A549 (cell line): ENCODE measurements around the gene BOK. TPM values are rescaled to one million over a fixed set of nuclear protein-coding genes. Genes with fewer than 3 reads are reported as not detected.

Experiments
- ATAC-seq, 2 experiments: fragments of 200-7000 bp in 1 of 2; fragments of >200 bp in 1 of 2; cut with Nextera tagmentation in 1 of 2; cut with Tn5 transposase in 1 of 2; 3 replicates each; pipeline versions ENCODE4 v1.8.0 to v1.9.1; 2018 to 2020; ENCODE audit warnings: mild to moderate bottlenecking in 1 of 2, moderate library complexity in 1 of 2
- CTCF ChIA-PET: fragments of 300-600 bp; sonication (Branson Sonifier 250); formaldehyde crosslinking; extraction: SDS; loops from one replicate; lab custom pipeline; 2021; ENCODE audit warnings: antibody characterized with exemption, inconsistent platforms; lab: Yijun Ruan, JAX
- POLR2A ChIA-PET: fragments of 350-600 bp; formaldehyde crosslinking; extraction: SDS; loops from one replicate; lab custom pipeline; 2021; ENCODE audit warnings: antibody characterized with exemption, inconsistent platforms; lab: Yijun Ruan, JAX
- DNase-seq, 2 experiments: peaks; one replicate each; pipeline versions ENCODE4 v3.0.0 to v3.0.0-alpha.2; 2011 to 2016; ENCODE audit warnings: low read depth in 1 of 2, low spot score in 1 of 2
- FAIRE-seq: peaks from 2 replicates; lab custom pipeline; 2011; peaks lifted over from hg19 to GRCh38; lab: Jason Lieb, UNC
- H3K27ac ChIP-seq, 2 experiments: fragments of >200 bp; sonication (Bioruptor Twin); formaldehyde crosslinking; 3 replicates each; pipeline ENCODE4 v1.5.1; 2016 to 2017
- H3K4me1 ChIP-seq: fragments of >200 bp; sonication (Bioruptor Twin); formaldehyde crosslinking; 3 replicates; pipeline ENCODE4 v1.6.1; 2016
- H3K4me2 ChIP-seq: fragments of >200 bp; sonication (Bioruptor Twin); formaldehyde crosslinking; 3 replicates; pipeline ENCODE4 v1.6.1; 2016
- H3K4me3 ChIP-seq: fragments of >200 bp; sonication (Bioruptor Twin); formaldehyde crosslinking; 3 replicates; pipeline ENCODE4 v1.5.1; 2016
- H3K9me3 ChIP-seq: fragments of >200 bp; sonication (Bioruptor Twin); formaldehyde crosslinking; 3 replicates; pipeline ENCODE4 v1.6.1; 2016
- BHLHE40 ChIP-seq: IDR thresholded peaks from 2 replicates; pipeline ENCODE4 v1.6.1; 2012; ENCODE audit warnings: low read depth, low read length, inconsistent platforms
- CHD4 ChIP-seq: fragments of 200-600 bp; sonication (generic); IDR thresholded peaks from 2 replicates; pipeline ENCODE4 v1.6.1; 2016; ENCODE audit warnings: antibody characterized with exemption, mild to moderate bottlenecking, borderline replicate concordance
- E2F6 ChIP-seq: IDR thresholded peaks from 2 replicates; pipeline ENCODE4 v1.6.1; 2012; ENCODE audit warnings: low read depth, borderline replicate concordance
- FOXS1 ChIP-seq: fragments of 250-450 bp; sonication (Bioruptor Pico); IDR thresholded peaks from 2 replicates; pipeline ENCODE4 v1.5.0; 2020; ENCODE audit warnings: mild to moderate bottlenecking, moderate library complexity
- HDAC2 ChIP-seq: fragments of 200-600 bp; sonication (generic); IDR thresholded peaks from 2 replicates; pipeline ENCODE4 v1.6.1; 2016
- HEYL ChIP-seq: fragments of 250-450 bp; sonication (Bioruptor Pico); IDR thresholded peaks from 2 replicates; pipeline ENCODE4 v1.8.0; 2021; ENCODE audit warnings: mild to moderate bottlenecking, moderate library complexity
- HOXB13 ChIP-seq: fragments of 250-450 bp; sonication (Bioruptor Pico); IDR thresholded peaks from 2 replicates; pipeline ENCODE4 v1.5.0; 2020; ENCODE audit warnings: low read depth, mild to moderate bottlenecking, moderate library complexity
- JUN ChIP-seq, 2 experiments: fragments of >200 bp; sonication (Bioruptor Twin); formaldehyde crosslinking; IDR thresholded peaks; 2 replicates in 1 of 2; 3 replicates in 1 of 2; pipeline ENCODE4 v1.6.1; 2016 to 2017
- KDM1A ChIP-seq: fragments of 200-600 bp; sonication (generic); IDR thresholded peaks from 2 replicates; pipeline ENCODE4 v1.6.1; 2016; ENCODE audit warnings: low read depth, mild to moderate bottlenecking
- KDM5A ChIP-seq: fragments of 200-600 bp; sonication (generic); IDR thresholded peaks from 2 replicates; pipeline ENCODE4 v1.6.1; 2016; ENCODE audit warnings: antibody characterized with exemption, mild to moderate bottlenecking
- MAZ ChIP-seq: fragments of 150-350 bp; IDR thresholded peaks from 2 replicates; pipeline ENCODE4 v1.6.1; 2014; ENCODE audit warnings: antibody characterized with exemption, low read depth, low read length, borderline replicate concordance
- MYC ChIP-seq: IDR thresholded peaks from 2 replicates; pipeline ENCODE4 v1.6.1; 2012; ENCODE audit warnings: mild to moderate bottlenecking, inconsistent platforms, low read length, improper control_type of control experiment, borderline replicate concordance
- NFE2L2 ChIP-seq: fragments of 150-350 bp; conservative IDR thresholded peaks from 2 replicates; pipeline ENCODE4 v1.6.1; 2014; ENCODE audit warnings: low read length
- NPAS2 ChIP-seq: fragments of 250-450 bp; sonication (Bioruptor Pico); IDR thresholded peaks from 2 replicates; pipeline ENCODE4 v1.8.0; 2022; ENCODE audit warnings: mild to moderate bottlenecking, moderate library complexity, borderline replicate concordance
- PHF8 ChIP-seq: fragments of 200-600 bp; sonication (generic); IDR thresholded peaks from 2 replicates; pipeline ENCODE4 v1.6.1; 2016; ENCODE audit warnings: low read depth, mild to moderate bottlenecking, antibody characterized with exemption, moderate library complexity, borderline replicate concordance
- POLR2A ChIP-seq: IDR thresholded peaks from 2 replicates; pipeline ENCODE4 v1.6.1; 2012; ENCODE audit warnings: mild to moderate bottlenecking, low read length
- POLR2AphosphoS2 ChIP-seq: conservative IDR thresholded peaks from 2 replicates; pipeline ENCODE4 v1.6.1; 2012; ENCODE audit warnings: low read length, improper control_type of control experiment, inconsistent platforms
- RARB ChIP-seq: fragments of 250-450 bp; sonication (Bioruptor Pico); IDR thresholded peaks from 2 replicates; pipeline ENCODE4 v1.8.0; 2021; ENCODE audit warnings: mild to moderate bottlenecking, moderate library complexity
- RNF2 ChIP-seq: fragments of 200-600 bp; sonication (generic); IDR thresholded peaks from 2 replicates; pipeline ENCODE4 v1.6.1; 2016; ENCODE audit warnings: low read depth, mild to moderate bottlenecking, antibody characterized with exemption, moderate library complexity, borderline replicate concordance
- WGBS: methylation state at CpG from one replicate; pipeline ENCODE4 v1.1.6; 2017; ENCODE audit errors: missing lambda C conversion rate; 5-methylcytosine and 5-hydroxymethylcytosine counted together
- polyA minus RNA-seq: library from RNA; depleted of rRNA, polyadenylated mRNA; stranded (reverse); fragments of >200 nt; gene quantifications from 2 replicates; pipeline ENCODE4 v1.2.3, GENCODE V29; 2011; rRNA and poly(A)+ RNA removed
- polyA plus RNA-seq, 4 experiments: library from polyadenylated mRNA; depleted of rRNA in 3 of 4; stranded (reverse); fragments of >200 nt; fragmentation: RNase III in 1 of 4; extraction: RNeasy Plus Mini Kit Qiagen cat#74134 plus additional on column Dnase treatment in 1 of 4; gene quantifications; 2 replicates in 3 of 4; 3 replicates in 1 of 4; pipeline ENCODE4 v1.2.3, GENCODE V29; 2011 to 2017
- TF ChIP-seq, protein P1 (sequence below): fragments of >200 bp; sonication (Bioruptor Twin); formaldehyde crosslinking; IDR thresholded peaks from 2 replicates; pipeline ENCODE4 v1.6.1; 2016
- TF ChIP-seq, protein P2 (sequence below): IDR thresholded peaks from 2 replicates; pipeline ENCODE4 v1.6.1; 2012
- TF ChIP-seq, protein P3 (sequence below): fragments of 150-350 bp; IDR thresholded peaks from 2 replicates; pipeline ENCODE4 v1.6.1; 2014; ENCODE audit warnings: low read depth, mild to moderate bottlenecking, low read length

BOK gene
- polyA plus RNA-seq (2011; rRNA removed) (5.0 and 5.5 TPM in 2 replicates), polyA plus RNA-seq (2017; fragmentation: RNase III; extraction: RNeasy Plus Mini Kit Qiagen cat#74134 plus additional on column Dnase treatment) (12.0 to 13.0 TPM (median 12.6 TPM) in 3 replicates), polyA minus RNA-seq (6.4 and 7.2 TPM in 2 replicates)
- polyA plus RNA-seq (2012; cell fraction: cytosol; rRNA removed): 16.8 and 24.6 TPM in 2 replicates
- 20.1 and 27.2 TPM in 2 replicates for polyA plus RNA-seq (2012; cell fraction: nucleus; rRNA removed)

DNA sequence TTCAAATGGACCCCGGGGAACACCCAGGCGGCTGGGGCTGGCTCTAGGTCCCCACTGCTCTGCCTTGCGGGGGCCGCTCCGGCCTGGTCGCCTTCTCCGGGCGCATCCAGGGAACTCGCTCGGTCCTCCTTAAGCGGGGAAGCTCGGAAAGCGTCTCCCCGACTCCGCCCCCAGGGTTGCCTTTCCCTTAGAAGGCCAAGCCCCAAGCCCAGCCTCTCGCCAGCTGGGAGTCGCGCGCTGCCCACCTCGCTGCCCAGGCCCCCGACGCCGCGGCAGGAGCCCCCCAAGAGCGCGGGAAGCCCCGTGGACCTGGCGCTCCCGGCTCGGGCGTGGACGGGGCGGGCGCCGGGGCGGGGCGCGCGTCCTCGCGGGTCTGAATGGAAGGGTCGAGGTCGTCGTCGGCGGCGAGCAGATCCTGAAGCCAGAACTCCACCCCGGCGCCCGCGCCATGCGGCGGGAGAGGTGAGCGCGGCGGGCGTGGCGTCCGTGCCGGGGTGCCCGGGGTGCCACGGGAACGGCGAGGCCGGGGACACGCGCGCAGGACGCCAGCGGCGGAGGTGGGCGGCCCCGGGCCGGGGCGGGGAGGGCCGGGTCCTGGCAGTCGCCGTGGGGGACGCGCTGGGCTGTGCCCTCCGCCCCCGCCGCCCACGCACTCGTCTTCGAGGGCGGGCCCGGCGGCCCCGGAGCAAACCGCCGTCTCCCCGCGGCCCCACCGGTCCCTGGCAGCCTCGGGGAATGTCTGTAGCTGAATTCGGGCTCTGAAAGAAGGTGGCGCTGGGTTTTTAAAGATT, at the start of gene BOK:
Gene BOK, plus strand, starts transcription at position 214 of the 791 bp plus-strand sequence. CDS start 739 bp downstream, outside the sequence.
- 3% methylated on average over 24 of the region's 98 CpGs for WGBS
- ATAC-seq (peak; percentile 76 to 85), FAIRE-seq (no peak), DNase-seq (peak; percentile 76 to 84)
- Histone ChIP-seq H3K4me2 (peak within 1 kb of the TSS; percentile 99), H3K4me3 (peak within 1 kb of the TSS; percentile 91), H3K4me1 (peaks cover 15% of the 10 kb centered on the region), H3K27ac (peak within 1 kb of the TSS; percentile 74 to 92)
- ChIA-PET POLR2A (interaction anchor here (0.6 kb wide), 3 partner anchors 67 to 144 kb away, joined by 3 read pairs; partner anchors contain the start of genes ATG4B and THAP4), CTCF (interaction anchor here (0.6 to 1.6 kb wide), 2 partner anchors 39 to 160 kb away, joined by 3 to 4 read pairs; no protein-coding TSS in a partner anchor)
- peak; percentile 22; the same call in 1 of the 2 replicates for TF ChIP-seq POLR2A
- peak in 1 of 2 experiments; percentile 52; a peak in 2 of 5 replicates for TF ChIP-seq JUN (IDR thresholded peaks at IDR 0.05)
- TF ChIP-seq E2F6: peak; percentile 27; the same call in 1 of the 2 replicates
- TF ChIP-seq, protein P1, sequence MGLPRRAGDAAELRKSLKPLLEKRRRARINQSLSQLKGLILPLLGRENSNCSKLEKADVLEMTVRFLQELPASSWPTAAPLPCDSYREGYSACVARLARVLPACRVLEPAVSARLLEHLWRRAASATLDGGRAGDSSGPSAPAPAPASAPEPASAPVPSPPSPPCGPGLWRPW: no peak
- no peak for TF ChIP-seq POLR2AphosphoS2
- no peak for TF ChIP-seq NFE2L2
- no peak for TF ChIP-seq RARB (CRISPR knock-in tag)
- TF ChIP-seq FOXS1 (CRISPR knock-in tag): no peak
- TF ChIP-seq, protein P2, sequence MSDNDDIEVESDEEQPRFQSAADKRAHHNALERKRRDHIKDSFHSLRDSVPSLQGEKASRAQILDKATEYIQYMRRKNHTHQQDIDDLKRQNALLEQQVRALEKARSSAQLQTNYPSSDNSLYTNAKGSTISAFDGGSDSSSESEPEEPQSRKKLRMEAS: peak; percentile 38; the same call in 1 of the 2 replicates
- TF ChIP-seq MYC: peak; percentile 53; the same call in 1 of the 2 replicates
- TF ChIP-seq KDM5A: no peak
- no peak for TF ChIP-seq CHD4
- no peak for TF ChIP-seq HEYL (CRISPR knock-in tag)
- TF ChIP-seq BHLHE40: no peak
- TF ChIP-seq PHF8: peak; percentile 60; the same call in 1 of the 2 replicates
- TF ChIP-seq NPAS2 (CRISPR knock-in tag): no peak
- no peak for TF ChIP-seq HOXB13
- TF ChIP-seq, all 56 proteins: peak for 6
- H3K9me3 ChIP-seq: peaks cover 14% of the 10 kb centered on the region

GRCh38 chr2:241509155-241509784, 49.3 kb upstream of the BOK start:
- TF ChIP-seq MAZ (no peak), CHD4 (peak; percentile 43; the same call in 1 of the 2 replicates), KDM1A (0 out of 2 replicates have a peak, but pooled peaks have one; percentile 14), HDAC2 (0 out of 2 replicates have a peak, but pooled peaks have one; percentile 0), RNF2 (peak; percentile 89; the same call in 1 of the 2 replicates)
- TF ChIP-seq, protein P3, sequence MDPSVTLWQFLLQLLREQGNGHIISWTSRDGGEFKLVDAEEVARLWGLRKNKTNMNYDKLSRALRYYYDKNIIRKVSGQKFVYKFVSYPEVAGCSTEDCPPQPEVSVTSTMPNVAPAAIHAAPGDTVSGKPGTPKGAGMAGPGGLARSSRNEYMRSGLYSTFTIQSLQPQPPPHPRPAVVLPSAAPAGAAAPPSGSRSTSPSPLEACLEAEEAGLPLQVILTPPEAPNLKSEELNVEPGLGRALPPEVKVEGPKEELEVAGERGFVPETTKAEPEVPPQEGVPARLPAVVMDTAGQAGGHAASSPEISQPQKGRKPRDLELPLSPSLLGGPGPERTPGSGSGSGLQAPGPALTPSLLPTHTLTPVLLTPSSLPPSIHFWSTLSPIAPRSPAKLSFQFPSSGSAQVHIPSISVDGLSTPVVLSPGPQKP: no peak
- peak overlapping the region; percentile 76 for H3K4me3 ChIP-seq
- POLR2A ChIA-PET: no interaction called here
- peaks cover 13% of the 10 kb centered on the region for H3K4me1 ChIP-seq
- peak overlapping the region; percentile 94 for H3K4me2 ChIP-seq
- CTCF ChIA-PET: no interaction called here
- peak overlapping the region; percentile 97 to 99 for H3K27ac ChIP-seq
- H3K9me3 ChIP-seq: no peaks in the 10 kb centered on the region
- 73% methylated on average over 11 of the region's 24 CpGs for WGBS
- ATAC-seq: no peak
- no peak for DNase-seq
- no peak for FAIRE-seq
